ENCODE measurements around the gene INA.
"Not testable (repeated sequence)": the region's sequence is repeated elsewhere in the genome, so short reads cannot be mapped to it uniquely, and the experiment has no call there.

INA gene

GRCh38 chr10:103276896-103277712, at the start of gene INA:
Gene INA, plus strand, starts transcription at chr10:103277138. Its CDS starts 74 bp downstream, at chr10:103277212.
- DNase-seq = peak; percentile 47 to 64
- no peak for TF ChIP-seq POLR2A (IDR thresholded peaks at IDR 0.05; ENCODE audit: low read length)
- no peak for TF ChIP-seq GATA1 (IDR thresholded peaks at IDR 0.05; ENCODE audit: low read depth, low read length)

DNA sequence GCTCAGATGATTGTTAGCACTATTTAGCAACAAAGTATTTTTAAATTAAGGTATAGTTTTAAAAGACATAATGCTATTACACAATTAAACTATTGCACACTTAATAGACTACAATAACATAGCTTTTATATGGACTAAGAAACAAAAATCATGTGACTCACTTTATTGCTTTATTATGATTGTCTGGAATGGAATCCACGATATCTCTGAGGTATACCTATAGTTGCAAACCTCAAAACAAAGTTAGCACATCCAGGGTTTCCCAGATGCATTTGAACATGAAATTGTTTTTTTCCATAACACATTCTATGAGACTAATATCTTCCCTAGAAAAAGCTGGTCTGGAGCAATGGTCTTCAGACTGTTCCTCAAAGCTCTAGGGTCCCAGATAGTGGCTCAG, 49.5 kb upstream of the INA start:
- DNase-seq = no peak
- TF ChIP-seq GATA1 (IDR thresholded peaks at IDR 0.05; ENCODE audit: low read depth, low read length) (no peak), POLR2A (IDR thresholded peaks at IDR 0.05; ENCODE audit: low read length) (no peak)

DNA sequence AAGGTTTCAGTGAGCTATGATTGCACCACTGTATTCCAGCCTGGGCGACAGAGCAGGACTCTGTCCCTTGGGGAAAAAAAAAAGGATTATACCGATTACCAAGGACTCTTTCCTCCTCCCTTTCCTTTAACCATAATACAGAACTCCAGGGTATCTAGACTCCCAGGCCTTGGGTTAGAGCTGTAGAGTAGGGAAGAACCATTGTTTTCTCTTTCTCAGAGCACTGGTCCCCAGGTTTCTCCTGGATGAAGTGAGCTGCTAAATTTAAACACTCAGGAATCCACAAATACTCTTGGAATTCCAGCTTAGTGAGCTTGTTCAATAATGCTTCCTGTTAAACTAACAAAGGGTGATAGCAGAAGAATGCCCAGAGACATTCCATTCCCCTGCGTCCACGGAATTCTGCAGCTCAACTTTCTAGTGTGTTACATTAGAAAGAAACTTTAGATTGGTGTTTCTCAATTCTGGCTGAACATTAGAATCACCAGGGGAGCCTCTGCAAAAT, 45.8 kb upstream of the INA start:
- no peak for TF ChIP-seq GATA1 (IDR thresholded peaks at IDR 0.05; ENCODE audit: low read depth, low read length)
- no peak for TF ChIP-seq POLR2A (IDR thresholded peaks at IDR 0.05; ENCODE audit: low read length)
- DNase-seq = no peak

DNA sequence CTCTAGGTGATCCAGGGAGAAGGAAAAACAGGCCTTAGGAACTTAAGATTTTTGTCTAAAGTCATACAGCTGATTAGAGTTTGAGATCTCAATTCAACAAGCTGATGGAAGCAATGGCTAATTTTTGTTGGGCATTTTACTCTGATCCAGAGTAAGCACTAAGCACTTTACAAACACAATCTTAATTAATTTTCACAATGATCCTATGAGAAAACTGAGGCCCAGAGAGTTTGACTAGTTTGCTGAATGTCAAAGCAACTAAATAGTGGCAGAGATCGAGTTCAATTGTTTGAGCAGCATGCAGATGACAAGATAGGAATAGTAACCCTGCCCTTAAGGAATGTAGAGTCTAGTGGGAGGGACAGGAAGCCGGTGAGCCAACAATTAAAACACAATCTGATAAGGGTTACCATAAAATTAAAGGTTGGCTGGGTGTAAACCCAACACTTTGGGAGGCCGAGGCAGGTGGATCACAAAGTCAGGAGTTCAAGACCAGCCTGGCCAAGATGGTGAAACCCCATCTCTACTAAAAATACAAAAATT, 44.7 kb upstream of the INA start:
- TF ChIP-seq POLR2A (IDR thresholded peaks at IDR 0.05; ENCODE audit: low read length) (no peak), GATA1 (IDR thresholded peaks at IDR 0.05; ENCODE audit: low read depth, low read length) (no peak)
- no peak for DNase-seq

DNA sequence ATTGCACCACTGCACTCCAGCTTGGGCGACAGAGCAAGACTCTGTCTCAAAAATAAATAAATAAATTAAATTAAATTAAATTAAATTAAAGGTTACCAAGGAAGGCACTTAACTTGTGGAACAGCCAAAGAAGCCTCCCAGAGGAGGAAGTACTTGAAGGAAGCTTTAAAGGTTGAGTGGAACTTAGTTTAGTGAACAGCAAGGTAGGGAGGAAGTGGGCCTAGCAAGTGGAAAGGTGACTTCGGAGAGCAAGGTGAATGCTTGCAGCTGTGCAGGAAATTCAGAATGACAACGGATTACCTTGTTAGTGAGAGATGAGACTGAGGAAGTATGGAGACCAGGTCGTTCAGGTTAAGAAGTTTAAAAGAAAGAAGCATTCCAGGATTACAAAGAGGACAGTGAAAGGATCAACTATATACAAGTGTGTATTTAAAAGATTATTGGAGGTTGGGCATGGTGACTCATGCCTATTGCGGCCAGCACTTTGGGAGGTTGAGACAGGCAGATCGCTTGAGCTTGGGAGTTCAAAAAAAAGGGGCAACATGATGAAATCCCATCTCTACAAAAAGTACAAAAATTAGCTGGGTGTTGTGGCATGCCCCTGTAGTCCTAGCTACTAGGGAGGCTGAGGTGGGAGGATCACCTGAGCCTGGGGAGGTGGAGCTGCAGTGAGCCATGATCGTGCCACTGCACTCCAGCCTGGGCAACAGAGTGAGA, 44.0 kb upstream of the INA start:
- TF ChIP-seq POLR2A (IDR thresholded peaks at IDR 0.05; ENCODE audit: low read length) (no peak), GATA1 (IDR thresholded peaks at IDR 0.05; ENCODE audit: low read depth, low read length) (no peak)
- no peak for DNase-seq

DNA sequence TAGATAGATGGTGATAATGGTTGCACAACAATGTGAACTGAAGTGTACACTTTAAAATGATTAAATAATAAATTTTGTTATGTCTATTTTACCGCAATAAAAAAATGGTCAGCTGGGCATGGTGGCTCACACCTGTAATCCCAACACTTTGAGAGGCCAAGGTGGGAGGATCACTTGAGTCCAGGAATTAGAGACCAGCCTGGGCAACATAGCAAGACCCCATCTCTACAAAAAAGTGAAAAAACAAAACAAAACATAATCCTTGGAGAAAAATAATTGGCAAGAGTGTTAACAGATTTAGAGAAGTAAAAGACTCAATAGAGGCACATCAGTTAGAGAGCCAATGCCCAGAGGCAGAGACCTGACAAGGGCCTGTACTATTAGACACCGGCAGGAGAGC, 41.2 kb upstream of the INA start:
- no peak for DNase-seq
- TF ChIP-seq POLR2A (IDR thresholded peaks at IDR 0.05; ENCODE audit: low read length) (no peak), GATA1 (IDR thresholded peaks at IDR 0.05; ENCODE audit: low read depth, low read length) (no peak)

DNA sequence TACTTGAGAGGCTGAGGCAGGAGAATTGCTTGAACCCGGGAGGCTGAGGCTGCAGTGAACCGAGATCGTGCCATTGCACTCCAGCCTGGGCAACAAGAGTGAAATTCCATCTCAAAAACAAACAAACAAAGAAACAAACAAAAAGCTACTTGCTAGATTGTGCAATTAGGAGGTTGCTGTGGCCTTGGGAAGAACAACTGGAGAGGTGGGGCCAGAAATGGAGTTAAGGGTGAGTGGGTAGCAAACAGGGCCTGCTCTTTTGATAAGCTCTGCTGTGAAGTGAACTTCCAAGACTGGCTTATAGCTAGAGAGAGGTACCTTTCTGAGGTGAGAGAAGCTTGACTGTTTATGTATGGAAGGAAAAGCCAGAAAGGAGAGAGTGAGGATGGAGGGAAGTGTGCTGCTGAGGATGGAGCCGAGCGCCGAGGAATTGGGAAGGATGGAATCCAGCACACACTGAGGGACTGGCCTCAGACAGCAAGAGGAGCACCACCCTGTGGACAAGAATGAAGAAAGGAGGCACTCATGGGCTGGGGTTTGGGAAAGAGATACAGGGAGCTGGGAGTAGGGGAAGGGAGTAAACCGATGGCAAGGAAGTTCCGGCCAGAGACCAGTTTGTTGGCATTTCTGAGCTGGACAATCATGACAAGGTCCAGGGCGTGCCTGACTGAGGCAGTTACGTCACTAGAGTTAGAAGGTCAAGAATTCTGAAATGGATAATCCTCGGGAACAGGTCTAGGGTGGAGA, 38.3 kb upstream of the INA start:
- peak in 1 of 2 experiments; percentile 20 for DNase-seq
- no peak for TF ChIP-seq GATA1 (IDR thresholded peaks at IDR 0.05; ENCODE audit: low read depth, low read length)
- TF ChIP-seq POLR2A (IDR thresholded peaks at IDR 0.05; ENCODE audit: low read length) = no peak

DNA sequence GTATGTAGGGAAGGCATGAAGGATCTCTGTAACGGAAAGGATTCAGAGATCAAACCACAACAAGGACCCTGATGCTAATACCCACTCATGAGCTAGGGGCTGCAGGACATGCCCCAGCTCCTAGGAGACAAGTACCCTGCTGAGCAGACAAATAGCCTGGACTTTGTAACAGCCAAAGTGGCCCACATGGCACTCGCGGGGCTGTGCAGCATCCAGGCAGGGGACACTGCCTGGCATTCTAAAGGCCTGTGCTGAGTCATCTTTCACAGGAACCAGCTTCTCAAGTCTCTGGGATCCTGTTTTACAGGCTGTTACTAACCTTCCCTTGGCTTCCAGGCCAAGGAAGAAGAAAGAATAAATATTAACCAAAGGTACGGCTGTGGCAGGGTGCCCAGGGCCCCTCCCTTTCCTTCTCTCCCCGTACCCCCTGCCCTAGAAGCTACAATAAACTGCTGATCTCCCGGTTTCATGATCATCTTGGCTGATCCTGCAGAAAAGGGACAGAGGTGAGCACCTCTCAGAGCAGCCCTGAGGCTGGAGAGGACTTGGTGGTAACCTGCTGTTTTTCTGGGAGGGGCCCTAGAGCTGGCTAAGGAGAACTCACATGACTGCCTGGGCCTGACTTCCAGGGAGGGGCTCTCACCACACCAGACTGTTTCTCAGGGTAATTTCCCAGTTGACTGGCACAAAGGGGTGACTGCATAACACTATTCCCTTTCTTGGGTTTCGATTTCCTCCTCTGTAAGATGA, 35.5 kb upstream of the INA start:
- DNase-seq = peak; percentile 52 to 63

DNA sequence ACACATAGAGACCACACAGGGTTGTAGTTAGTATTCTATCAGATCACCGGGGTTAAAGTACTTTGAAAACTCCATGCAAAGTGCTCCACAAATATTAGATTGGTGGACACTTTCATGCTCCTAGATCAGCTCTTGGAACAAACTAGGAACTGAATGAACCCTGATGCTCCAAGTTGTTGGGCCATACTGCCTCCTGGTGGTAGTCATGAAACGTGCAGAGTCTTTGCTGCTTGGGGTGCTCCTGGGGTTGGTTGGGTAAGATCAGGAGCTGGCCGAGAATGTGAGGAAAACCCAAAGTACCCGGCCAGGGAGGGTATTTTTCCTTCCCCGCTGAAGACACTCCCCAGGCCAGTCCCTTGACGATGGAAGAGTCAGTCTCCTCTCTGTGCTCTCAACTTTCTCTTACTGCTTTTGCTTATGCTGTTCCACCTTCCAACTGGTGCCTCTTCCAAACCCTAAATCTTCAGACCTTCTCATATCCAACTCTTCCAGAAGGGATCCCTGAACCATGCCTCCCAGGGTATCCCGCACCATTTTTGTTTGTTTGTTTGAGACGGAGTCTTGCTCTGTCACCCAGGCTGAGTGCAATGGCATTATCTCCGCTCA, 32.2 kb upstream of the INA start:
- no peak for TF ChIP-seq GATA1 (IDR thresholded peaks at IDR 0.05; ENCODE audit: low read depth, low read length)
- TF ChIP-seq POLR2A (IDR thresholded peaks at IDR 0.05; ENCODE audit: low read length) = no peak
- peak; percentile 75 to 90 for DNase-seq

More for the DNA sequence above, 35.5 kb upstream of the INA start:
- TF ChIP-seq POLR2A (IDR thresholded peaks at IDR 0.05; ENCODE audit: low read length) (no peak), GATA1 (IDR thresholded peaks at IDR 0.05; ENCODE audit: low read depth, low read length) (no peak)

GRCh38 chr10:103245587-103245986, 31.4 kb upstream of the INA start, which contains the start of gene RPEL1:
Gene RPEL1, plus strand, starts transcription at chr10:103245887. Its CDS starts 110 bp downstream, at chr10:103245997.
- not testable (repeated sequence) for DNase-seq

- DNase-seq = no peak
- TF ChIP-seq GATA1 (IDR thresholded peaks at IDR 0.05; ENCODE audit: low read depth, low read length) (no peak), POLR2A (IDR thresholded peaks at IDR 0.05; ENCODE audit: low read length) (no peak)
These were observed 30.6 kb upstream of the INA start for GRCh38 chr10:103246324-103246723.

DNA sequence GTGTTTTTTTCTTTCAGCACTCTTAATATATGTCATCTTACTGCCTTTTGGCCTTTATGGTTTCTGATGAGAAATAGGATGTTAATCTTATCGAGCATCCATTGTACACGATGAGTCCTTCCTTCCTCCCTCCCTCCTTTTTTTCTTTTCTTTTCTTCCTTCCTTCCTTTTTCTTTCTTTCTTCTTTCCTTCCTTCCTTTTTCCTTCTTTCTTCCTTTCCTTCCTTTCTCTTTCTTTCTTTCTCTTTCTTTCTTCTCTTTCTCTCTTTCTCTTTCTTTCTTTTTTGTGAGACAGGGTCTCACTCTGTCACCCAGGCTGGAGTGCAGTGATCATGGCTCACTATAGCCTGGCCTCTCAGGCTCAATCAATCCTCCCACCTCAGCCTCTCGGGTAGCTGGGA, 22.8 kb upstream of the INA start:
- TF ChIP-seq POLR2A (IDR thresholded peaks at IDR 0.05; ENCODE audit: low read length) (no peak), GATA1 (IDR thresholded peaks at IDR 0.05; ENCODE audit: low read depth, low read length) (no peak)

More for the DNA sequence above, 22.8 kb upstream of the INA start:
- no peak for DNase-seq
